Keratinocyte (primary cell): Measurements from ENCODE around the gene MIGA2. TPM values are rescaled to one million over a fixed set of nuclear protein-coding genes. Genes with fewer than 3 reads are reported as not detected.

Experiments
- DNase-seq: peaks from one replicate; pipeline ENCODE4 v3.0.0-alpha.2; 2011; ENCODE audit warnings: low read depth, missing footprints, low spot score
- FAIRE-seq: peaks from 2 replicates; lab custom pipeline; 2011; peaks lifted over from hg19 to GRCh38; lab: Jason Lieb, UNC
- H2AFZ ChIP-seq: 2 replicates; pipeline ENCODE4 v1.6.0; 2012; ENCODE audit warnings: low read length, control low read depth, inconsistent platforms; ENCODE audit not compliant: control insufficient read depth
- H3K27ac ChIP-seq: 2 replicates; pipeline ENCODE4 v1.5.1; 2011; ENCODE audit warnings: low read length; ENCODE audit not compliant: control insufficient read depth, insufficient read depth
- H3K27me3 ChIP-seq: 3 replicates; pipeline ENCODE4 v1.6.0; 2011; ENCODE audit warnings: low read length; ENCODE audit not compliant: control insufficient read depth, insufficient read depth; ENCODE audit errors: extremely low read depth
- H3K36me3 ChIP-seq, 2 experiments: 2 replicates in 1 of 2; 3 replicates in 1 of 2; pipeline ENCODE4 v1.5.1; 2011; ENCODE audit warnings: low read length in 2 of 2, mild to moderate bottlenecking in 1 of 2; ENCODE audit not compliant: control insufficient read depth in 2 of 2, insufficient read depth in 2 of 2; ENCODE audit errors: extremely low read depth in 1 of 2
- H3K4me1 ChIP-seq: 3 replicates; pipeline ENCODE4 v1.5.1; 2011; ENCODE audit warnings: low read length; ENCODE audit not compliant: control insufficient read depth, insufficient read depth; ENCODE audit errors: extremely low read depth
- H3K4me2 ChIP-seq: 3 replicates; pipeline ENCODE4 v1.6.0; 2011; ENCODE audit warnings: low read depth, low read length; ENCODE audit not compliant: control insufficient read depth, insufficient read depth; ENCODE audit errors: extremely low read depth
- H3K4me3 ChIP-seq, 3 experiments: fragments of 200-600 bp in 1 of 3; sonication (generic) in 1 of 3; 2 replicates in 2 of 3; 3 replicates in 1 of 3; pipeline ENCODE4 v1.5.1; 2011 to 2016; ENCODE audit warnings: low read length in 3 of 3, mild to moderate bottlenecking in 3 of 3, control low read depth in 2 of 3, inconsistent platforms in 1 of 3, low read depth in 1 of 3, mixed read lengths in 1 of 3, mixed run types in 1 of 3, moderate library complexity in 1 of 3; ENCODE audit not compliant: control insufficient read depth in 2 of 3, insufficient read depth in 2 of 3; ENCODE audit errors: extremely low read depth in 1 of 3
- H3K79me2 ChIP-seq: 2 replicates; pipeline ENCODE4 v1.6.0; 2012; ENCODE audit warnings: low read length; ENCODE audit not compliant: control insufficient read depth, insufficient read depth
- H3K9ac ChIP-seq: 3 replicates; pipeline ENCODE4 v1.6.0; 2011; ENCODE audit warnings: low read length; ENCODE audit not compliant: control insufficient read depth, insufficient read depth; ENCODE audit errors: extremely low read depth
- H3K9me1 ChIP-seq: 3 replicates; pipeline ENCODE4 v1.6.0; 2011; ENCODE audit warnings: low read length; ENCODE audit not compliant: control insufficient read depth, insufficient read depth; ENCODE audit errors: extremely low read depth
- H3K9me3 ChIP-seq: 2 replicates; pipeline ENCODE4 v1.5.1; 2012; ENCODE audit warnings: low read depth, low read length; ENCODE audit not compliant: control insufficient read depth
- H4K20me1 ChIP-seq: 3 replicates; pipeline ENCODE4 v1.6.0; 2011; ENCODE audit warnings: low read length; ENCODE audit not compliant: control insufficient read depth, insufficient read depth; ENCODE audit errors: extremely low read depth
- CTCF ChIP-seq, 3 experiments: IDR thresholded peaks in 1 of 3; conservative IDR thresholded peaks in 1 of 3; optimal IDR thresholded peaks in 1 of 3; 2 replicates in 2 of 3; 3 replicates in 1 of 3; pipeline versions ENCODE3 to v1.5.1; 2011; ENCODE audit warnings: low read length in 3 of 3, mild to moderate bottlenecking in 3 of 3, moderate library complexity in 2 of 3, control low read depth in 1 of 3, inconsistent platforms in 1 of 3; ENCODE audit not compliant: insufficient read depth in 2 of 3; ENCODE audit errors: extremely low read depth in 1 of 3
- EZH2 ChIP-seq: IDR thresholded peaks from one replicate; pipeline ENCODE4 v1.6.1; 2012; ENCODE audit warnings: inconsistent platforms, mild to moderate bottlenecking, low read length, moderate library complexity
- dilution Hi-C: fragments of 300-500 bp; cut with MboI; formaldehyde crosslinking; loops from one replicate; pipeline ENCODE4 v1.7.0; 2020; ENCODE audit warnings: low sequenced_read_pairs; ENCODE audit not compliant: extremely low pct_ligation_motif_present
- polyA minus RNA-seq, 3 experiments: library from RNA; depleted of rRNA, polyadenylated mRNA; stranded (reverse); fragments of >200 nt; gene quantifications; 1 replicate in 1 of 3; 2 replicates in 1 of 3; 3 replicates in 1 of 3; pipeline ENCODE4 v1.2.3, GENCODE V29; 2011
- polyA plus RNA-seq, 5 experiments: library from polyadenylated mRNA; depleted of rRNA in 3 of 5; stranded (reverse) in 3 of 5; stranded (forward) in 1 of 5; unstranded in 1 of 5; fragments of >200 nt; gene quantifications; 1 replicate in 1 of 5; 2 replicates in 3 of 5; 3 replicates in 1 of 5; pipeline versions ENCODE4 v1.2.1 to v1.2.3, GENCODE V29; 2011 to 2012; ENCODE audit warnings: missing spikeins in 2 of 5, low read depth in 1 of 5, low replicate concordance in 1 of 5

Gene MIGA2
- 8.5 to 15.0 TPM (median 9.5 TPM) in 3 replicates for polyA plus RNA-seq
- polyA plus RNA-seq (2011; ENCODE audit: low read depth) = 3.8 TPM
- 3.6 and 7.1 TPM in 2 replicates for polyA plus RNA-seq (2011; cell fraction: cytosol; rRNA removed)
- polyA plus RNA-seq (2011; cell fraction: nucleus; rRNA removed) = 42.9 and 48.3 TPM in 2 replicates
- polyA plus RNA-seq (2012; ENCODE audit: low replicate concordance) = 10.3 and 14.9 TPM in 2 replicates
- 9.5 to 13.6 TPM (median 11.8 TPM) in 3 replicates for polyA minus RNA-seq
- polyA minus RNA-seq (2011; cell fraction: cytosol; rRNA and poly(A)+ RNA removed) = 11.1 TPM
- polyA minus RNA-seq (2011; cell fraction: nucleus; rRNA and poly(A)+ RNA removed) = 19.4 and 25.4 TPM in 2 replicates

GRCh38 chr9:129036241-129036922, at the start of gene MIGA2:
Gene MIGA2 (plus strand): TSS chr9:129036626. CDS start chr9:129040595, 3,969 bp downstream.
- Histone ChIP-seq H3K27me3 (no peaks in the 10 kb centered on the region), H3K4me1 (peaks cover 17% of the 10 kb centered on the region), H3K79me2 (peaks cover 26% of the 10 kb centered on the region), H2AFZ (peak within 1 kb of the TSS; percentile 99), H3K4me3 (peak within 1 kb of the TSS; percentile 93 to 96 (median 93)), H3K9me3 (no peaks in the 10 kb centered on the region), H4K20me1 (no peaks in the 10 kb centered on the region), H3K9ac (peak within 1 kb of the TSS; percentile 82), H3K4me2 (peak within 1 kb of the TSS; percentile 93), H3K27ac (peak within 1 kb of the TSS; percentile 58), H3K36me3 (peaks cover 4 to 5% of the 10 kb centered on the region in 2 experiments), H3K9me1 (no peaks in the 10 kb centered on the region)
- TF ChIP-seq EZH2 = no peak
- TF ChIP-seq CTCF (optimal IDR thresholded peaks at IDR 0.05 in 1 of 3, IDR thresholded peaks at IDR 0.05 in 1 of 3, conservative IDR thresholded peaks at IDR 0.05 in 1 of 3; ENCODE audit: extremely low read depth in 1 of 3, insufficient read depth in 2 of 3, low read length in 3 of 3) = no peak
- dilution Hi-C loops = no loop called here
- FAIRE-seq = peak; percentile 79
- peak; percentile 73 for DNase-seq

GRCh38 chr9:128986671-128987070, 49.8 kb upstream of the MIGA2 start:
- Histone ChIP-seq H3K9me3 (no peaks in the 10 kb centered on the region), H3K4me3 (no peak overlapping the region), H3K27ac (no peak overlapping the region), H3K9ac (no peak overlapping the region), H3K79me2 (no peaks in the 10 kb centered on the region), H2AFZ (no peak overlapping the region), H3K4me1 (peaks cover 17% of the 10 kb centered on the region), H4K20me1 (no peaks in the 10 kb centered on the region), H3K9me1 (no peaks in the 10 kb centered on the region), H3K36me3 (peaks cover 27 to 28% of the 10 kb centered on the region in 2 experiments), H3K4me2 (no peak overlapping the region), H3K27me3 (no peaks in the 10 kb centered on the region)
- dilution Hi-C loops = no loop called here
- TF ChIP-seq EZH2 (no peak), CTCF (optimal IDR thresholded peaks at IDR 0.05 in 1 of 3, IDR thresholded peaks at IDR 0.05 in 1 of 3, conservative IDR thresholded peaks at IDR 0.05 in 1 of 3; ENCODE audit: extremely low read depth in 1 of 3, insufficient read depth in 2 of 3, low read length in 3 of 3) (no peak)
- DNase-seq (no peak), FAIRE-seq (no peak)
